Osteocyte (in vitro differentiated cells): ENCODE results near the gene PITPNM1. TPM values are rescaled to one million over a fixed set of nuclear protein-coding genes. Genes with fewer than 3 reads are reported as not detected.
A peak's percentile ranks its signal among the peaks of the same experiment; 100 is the strongest.
"Not testable (repeated sequence)": the region's sequence is repeated elsewhere in the genome, so short reads cannot be mapped to it uniquely, and the experiment has no call there.

Experiments
- DNase-seq: peaks from one replicate; pipeline ENCODE4 v3.0.0; 2021; ENCODE audit warnings: mixed read lengths; ENCODE audit not compliant: unreplicated experiment; ENCODE audit errors: extremely low spot score
- H3K27ac Mint-ChIP-seq: one replicate; pipeline ENCODE4 v1.8.0; 2021; ENCODE audit warnings: mild to moderate bottlenecking, mixed read lengths; ENCODE audit not compliant: unreplicated experiment
- H3K27me3 Mint-ChIP-seq: one replicate; pipeline ENCODE4 v1.8.0; 2021; ENCODE audit warnings: mixed read lengths; ENCODE audit not compliant: unreplicated experiment
- H3K36me3 Mint-ChIP-seq: one replicate; pipeline ENCODE4 v1.8.0; 2021; ENCODE audit warnings: mixed read lengths; ENCODE audit not compliant: unreplicated experiment
- H3K4me1 Mint-ChIP-seq: one replicate; pipeline ENCODE4 v1.8.0; 2021; ENCODE audit warnings: mixed read lengths; ENCODE audit not compliant: unreplicated experiment
- H3K4me3 Mint-ChIP-seq: one replicate; pipeline ENCODE4 v1.8.0; 2021; ENCODE audit warnings: mild to moderate bottlenecking, moderate library complexity, mixed read lengths; ENCODE audit not compliant: unreplicated experiment
- H3K9me3 Mint-ChIP-seq: one replicate; pipeline ENCODE4 v1.8.0; 2021; ENCODE audit warnings: mixed read lengths; ENCODE audit not compliant: unreplicated experiment
- CTCF ChIP-seq: fragments of 200-600 bp; sonication (generic); IDR thresholded peaks from 2 replicates; pipeline ENCODE4 v1.5.0; 2021; ENCODE audit warnings: antibody characterized with exemption, mild to moderate bottlenecking, moderate library complexity
- total RNA-seq: library from RNA; stranded (reverse); gene quantifications from 2 replicates; pipeline ENCODE4 v1.2.1, GENCODE V29; 2021

PITPNM1 gene
- total RNA-seq, 1 donor from 2014 or later: 46.9 TPM

GRCh38 chr11:67486481-67487195 lies 18.5 kb downstream of the PITPNM1 start:
- Mint-ChIP-seq H3K4me1 (peaks cover 37% of the 10 kb centered on the region), H3K4me3 (no peak overlapping the region), H3K27me3 (no peaks in the 10 kb centered on the region), H3K9me3 (no peaks in the 10 kb centered on the region), H3K27ac (no peak overlapping the region), H3K36me3 (peaks cover 17% of the 10 kb centered on the region)
- no peak for DNase-seq
- no peak for TF ChIP-seq CTCF

DNA sequence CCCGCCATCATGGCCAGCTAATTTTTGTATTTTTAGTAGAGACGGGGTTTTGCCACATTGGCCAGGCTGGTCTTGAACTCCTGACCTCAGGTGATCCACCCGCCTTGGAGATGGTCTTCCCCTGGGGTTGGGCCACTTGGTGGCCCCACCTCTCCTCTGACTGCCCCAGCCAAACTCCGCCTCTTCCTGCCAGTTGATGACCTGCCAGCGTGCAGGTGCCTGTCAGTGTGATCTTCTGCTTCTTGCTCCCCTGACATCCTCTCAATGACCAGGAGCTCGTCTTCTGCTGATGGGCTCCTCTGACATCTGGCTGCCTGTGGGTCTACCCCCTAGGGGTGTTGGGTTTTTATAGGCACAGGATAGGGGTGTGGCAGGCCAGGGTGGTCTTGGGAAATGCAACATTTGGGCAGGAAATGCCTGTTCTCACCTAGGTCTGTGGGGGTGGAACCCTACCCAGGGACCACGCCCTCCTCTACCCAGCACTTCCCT lies 19.2 kb downstream of the PITPNM1 start:
- peaks cover 15% of the 10 kb centered on the region for H3K36me3 Mint-ChIP-seq
- DNase-seq, H3K4me3 Mint-ChIP-seq, H3K27me3 Mint-ChIP-seq, H3K9me3 Mint-ChIP-seq, H3K27ac Mint-ChIP-seq: not testable (repeated sequence)
- peaks cover 37% of the 10 kb centered on the region for H3K4me1 Mint-ChIP-seq

DNA sequence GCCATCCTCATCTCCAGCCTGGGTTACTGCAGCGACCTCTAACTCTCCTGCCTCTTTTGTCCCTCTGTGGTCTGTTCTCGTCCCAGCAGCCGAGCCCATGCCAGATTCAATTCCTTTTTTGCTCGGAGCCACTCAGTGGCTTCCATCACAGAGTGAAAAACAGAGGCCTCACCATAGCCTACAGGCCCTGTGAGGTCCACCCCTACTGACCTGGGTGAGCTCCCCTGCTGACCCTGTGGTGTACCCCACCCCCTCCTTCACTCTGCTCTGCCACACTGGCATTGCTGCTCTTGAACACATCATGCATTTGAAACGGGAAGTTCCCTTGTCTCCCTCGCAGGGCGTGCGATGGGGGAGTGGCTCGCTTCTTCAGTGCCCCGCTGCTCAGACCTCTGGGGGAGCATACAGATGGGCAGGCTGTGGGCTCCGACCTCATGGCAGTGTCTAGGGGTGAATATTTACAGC lies 20.3 kb downstream of the PITPNM1 start:
- Mint-ChIP-seq H3K27ac (peak overlapping the region; percentile 12), H3K4me3 (no peak overlapping the region), H3K4me1 (peaks cover 37% of the 10 kb centered on the region), H3K36me3 (peaks cover 7% of the 10 kb centered on the region), H3K27me3 (no peaks in the 10 kb centered on the region), H3K9me3 (no peaks in the 10 kb centered on the region)
- no peak for TF ChIP-seq CTCF
- DNase-seq: no peak

DNA sequence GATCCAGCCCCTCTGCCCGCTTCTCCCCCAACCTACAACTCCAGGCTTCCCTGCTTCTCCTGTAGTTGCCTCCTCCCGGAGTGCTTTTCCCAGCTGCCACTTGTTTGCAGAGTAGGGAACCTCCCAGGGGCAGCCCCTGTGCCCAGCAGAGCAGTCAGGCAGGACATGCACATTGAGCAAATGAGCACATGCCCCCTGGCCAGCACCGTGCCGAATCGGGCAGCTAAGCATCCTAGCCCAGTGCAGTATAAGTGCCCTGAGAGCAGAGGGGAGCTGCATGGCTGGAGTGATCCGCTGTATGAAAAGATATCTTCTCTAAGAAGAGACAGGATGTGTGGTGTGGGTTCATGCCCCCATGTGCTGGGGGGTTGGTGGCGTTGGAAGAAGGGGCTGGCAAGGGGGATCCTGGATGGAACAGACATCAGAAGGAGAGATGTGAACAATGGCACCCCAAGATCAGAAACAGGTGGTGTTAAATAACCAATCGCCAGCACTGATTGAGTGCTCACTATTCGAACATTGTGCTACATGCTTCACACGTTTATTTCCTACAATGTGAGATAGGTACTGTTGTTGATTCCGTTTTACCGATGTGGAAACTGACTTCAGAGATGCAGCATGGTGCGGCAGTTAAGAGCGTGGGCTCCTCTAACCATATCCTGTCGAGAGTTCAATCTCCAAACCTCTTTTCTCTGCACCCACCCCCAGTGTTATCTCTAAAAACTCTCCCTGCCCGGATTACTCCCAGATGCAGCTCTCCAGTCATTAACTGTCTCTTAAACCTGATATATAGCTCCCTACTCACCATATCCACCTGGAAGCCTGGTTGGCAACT lies 21.1 kb downstream of the PITPNM1 start:
- Mint-ChIP-seq H3K27ac (peak overlapping the region; percentile 38), H3K4me1 (peaks cover 37% of the 10 kb centered on the region), H3K9me3 (no peaks in the 10 kb centered on the region), H3K4me3 (peak overlapping the region; percentile 90), H3K27me3 (no peaks in the 10 kb centered on the region), H3K36me3 (peaks cover 3% of the 10 kb centered on the region)
- DNase-seq: no peak
- no peak for TF ChIP-seq CTCF

- no peaks in the 10 kb centered on the region for H3K27me3 Mint-ChIP-seq
- H3K4me1 Mint-ChIP-seq: peaks cover 37% of the 10 kb centered on the region
- H3K4me3 Mint-ChIP-seq: peak within 1 kb of the TSS; percentile 90
- peak within 1 kb of the TSS; percentile 99 for H3K27ac Mint-ChIP-seq
- no peaks in the 10 kb centered on the region for H3K36me3 Mint-ChIP-seq
- peak; percentile 10 for TF ChIP-seq CTCF
- no peaks in the 10 kb centered on the region for H3K9me3 Mint-ChIP-seq
- peak; percentile 99 for DNase-seq
Measured at GRCh38 chr11:67482827-67483798, 22.1 kb downstream of the PITPNM1 start, which contains the start of gene AIP. TSS of gene AIP (plus strand) at chr11:67483026. CDS start at chr11:67483159, 133 bp downstream.
